HG02981 (cell line): ENCODE measurements around the gene CDC42BPA.

Experiments
- ATAC-seq: cut with Tn5 transposase; IDR thresholded peaks from one replicate; pipeline ENCODE4 v1.9.1; 2021; ENCODE audit warnings: mild to moderate bottlenecking, moderate library complexity; ENCODE audit not compliant: unreplicated experiment

Gene CDC42BPA

GRCh38 chr1:227072991-227073390 lies 245.3 kb downstream of the CDC42BPA start:
- no peak for ATAC-seq

GRCh38 chr1:227071895-227072587 lies 246.3 kb downstream of the CDC42BPA start:
- no peak for ATAC-seq

GRCh38 chr1:227070638-227071285 lies 247.5 kb downstream of the CDC42BPA start:
- no peak for ATAC-seq

- ATAC-seq = no peak
Measured at GRCh38 chr1:227069490-227069889, 248.8 kb downstream of the CDC42BPA start.

- no peak for ATAC-seq
Measured at GRCh38 chr1:227068883-227069282, 249.4 kb downstream of the CDC42BPA start.

GRCh38 chr1:227066999-227067398 lies 251.3 kb downstream of the CDC42BPA start:
- ATAC-seq = no peak

GRCh38 chr1:227065311-227065710 lies 253.0 kb downstream of the CDC42BPA start:
- ATAC-seq = no peak

GRCh38 chr1:227062306-227062705 lies 256.0 kb downstream of the CDC42BPA start:
- no peak for ATAC-seq

- ATAC-seq = no peak
Measured at GRCh38 chr1:227059076-227059475, 259.2 kb downstream of the CDC42BPA start.

GRCh38 chr1:227058321-227058751 lies 260.0 kb downstream of the CDC42BPA start:
- ATAC-seq = no peak

GRCh38 chr1:227049253-227049652 lies 269.0 kb downstream of the CDC42BPA start:
- no peak for ATAC-seq

GRCh38 chr1:227043755-227044154 lies 274.5 kb downstream of the CDC42BPA start:
- no peak for ATAC-seq

GRCh38 chr1:227042292-227042691 lies 276.0 kb downstream of the CDC42BPA start:
- no peak for ATAC-seq

GRCh38 chr1:227038401-227038800 lies 279.9 kb downstream of the CDC42BPA start:
- no peak for ATAC-seq

- no peak for ATAC-seq
Measured at GRCh38 chr1:227037121-227037520, 281.2 kb downstream of the CDC42BPA start.

- ATAC-seq = no peak
Measured at GRCh38 chr1:227035316-227035715, 283.0 kb downstream of the CDC42BPA start.

- no peak for ATAC-seq
Measured at GRCh38 chr1:227033880-227034279, 284.4 kb downstream of the CDC42BPA start.

GRCh38 chr1:227032396-227032795 lies 285.9 kb downstream of the CDC42BPA start:
- no peak for ATAC-seq

- no peak for ATAC-seq
Measured at GRCh38 chr1:227016990-227017389, 301.3 kb downstream of the CDC42BPA start.

- ATAC-seq = no peak
Measured at GRCh38 chr1:227010645-227011044, 307.6 kb downstream of the CDC42BPA start.

GRCh38 chr1:227009937-227010336 lies 308.4 kb downstream of the CDC42BPA start:
- no peak for ATAC-seq

- ATAC-seq = no peak
Measured at GRCh38 chr1:227006226-227006796, 312.0 kb downstream of the CDC42BPA start.
